ENCODE measurements around the gene LIMS1.
"Not testable (repeated sequence)": the region's sequence is repeated elsewhere in the genome, so short reads cannot be mapped to it uniquely, and the experiment has no call there.

Gene LIMS1

GRCh38 chr2:108588070-108588668 lies 53.9 kb downstream of the LIMS1 start:
- no peak for DNase-seq

- DNase-seq: no peak
These were observed 55.1 kb downstream of the LIMS1 start for GRCh38 chr2:108589372-108589771.

- DNase-seq: no peak
These were observed 55.5 kb downstream of the LIMS1 start for GRCh38 chr2:108589781-108590180.

GRCh38 chr2:108591163-108591562 lies 56.9 kb downstream of the LIMS1 start:
- no peak for DNase-seq

- no peak for DNase-seq
These were observed 59.4 kb downstream of the LIMS1 start for GRCh38 chr2:108593547-108594098.

GRCh38 chr2:108594132-108594981 lies 60.1 kb downstream of the LIMS1 start:
- no peak for DNase-seq

- DNase-seq: no peak
These were observed 60.8 kb downstream of the LIMS1 start for GRCh38 chr2:108594982-108595464.

- not testable (repeated sequence) for DNase-seq
These were observed 61.5 kb downstream of the LIMS1 start for GRCh38 chr2:108595771-108596170.

GRCh38 chr2:108597105-108597744 lies 63.0 kb downstream of the LIMS1 start:
- DNase-seq: not testable (repeated sequence)

- DNase-seq: not testable (repeated sequence)
These were observed 66.9 kb downstream of the LIMS1 start for GRCh38 chr2:108601199-108601598.

GRCh38 chr2:108602422-108602821 lies 68.2 kb downstream of the LIMS1 start:
- no peak for DNase-seq

- DNase-seq: no peak
These were observed 69.9 kb downstream of the LIMS1 start for GRCh38 chr2:108604196-108604595.

- DNase-seq: no peak
These were observed 71.7 kb downstream of the LIMS1 start for GRCh38 chr2:108605947-108606346.

GRCh38 chr2:108607706-108608301 lies 73.5 kb downstream of the LIMS1 start:
- DNase-seq: peak; percentile 38

GRCh38 chr2:108611021-108611420 lies 76.8 kb downstream of the LIMS1 start:
- no peak for DNase-seq

GRCh38 chr2:108612153-108612513 lies 77.9 kb downstream of the LIMS1 start:
- DNase-seq: no peak

GRCh38 chr2:108612514-108613183 lies 78.4 kb downstream of the LIMS1 start:
- peak; percentile 36 for DNase-seq

GRCh38 chr2:108613261-108614042 lies 79.2 kb downstream of the LIMS1 start:
- no peak for DNase-seq

GRCh38 chr2:108614043-108614545 lies 79.8 kb downstream of the LIMS1 start:
- no peak for DNase-seq

- no peak for DNase-seq
These were observed 80.4 kb downstream of the LIMS1 start for GRCh38 chr2:108614659-108615058.

- DNase-seq: no peak
These were observed 81.3 kb downstream of the LIMS1 start for GRCh38 chr2:108615480-108616090.
